Activated T-helper 1 cell treated with anti-CD3 and anti-CD28 coated beads, Interleukin-2, amount 50 U/mL, for 16 hours (primary cell): ENCODE results near the gene OXT.

ENCODE experiments used
- DNase-seq, 2 donors: peaks; one replicate each; pipeline ENCODE4 v3.0.0-alpha.2; 2020; ENCODE audit warnings: low read depth in 1 of 2, low spot score in 1 of 2

Gene OXT

GRCh38 chr20:3084283-3084985, 13.0 kb downstream of the OXT start, which contains the start of gene AVP:
AVP (minus strand) TSS chr20:3084724; CDS start chr20:3084674, 50 bp downstream.
- DNase-seq, result no peak

GRCh38 chr20:3084986-3085360, 13.6 kb downstream of the OXT start:
- DNase-seq, result no peak

- no peak for DNase-seq
Observed at GRCh38 chr20:3085571-3086072, 14.2 kb downstream of the OXT start.

GRCh38 chr20:3088031-3088430, 16.6 kb downstream of the OXT start:
- DNase-seq, result no peak

GRCh38 chr20:3090565-3090964, 19.1 kb downstream of the OXT start:
- DNase-seq, result no peak

- DNase-seq, result no peak
Observed at GRCh38 chr20:3092611-3093379, 21.4 kb downstream of the OXT start.

- DNase-seq, result no peak
Observed at GRCh38 chr20:3093861-3094361, 22.5 kb downstream of the OXT start.

- no peak for DNase-seq
Observed at GRCh38 chr20:3094848-3095629, 23.6 kb downstream of the OXT start.

GRCh38 chr20:3100480-3100879, 29.1 kb downstream of the OXT start:
- DNase-seq, result no peak

GRCh38 chr20:3101251-3101650, 29.8 kb downstream of the OXT start:
- no peak for DNase-seq

GRCh38 chr20:3101737-3102574, 30.5 kb downstream of the OXT start:
- DNase-seq, result no peak

- no peak for DNase-seq
Observed at GRCh38 chr20:3102575-3103368, 31.4 kb downstream of the OXT start.

GRCh38 chr20:3103369-3104032, 32.1 kb downstream of the OXT start:
- DNase-seq, result no peak

GRCh38 chr20:3105256-3106137, 34.1 kb downstream of the OXT start:
- no peak for DNase-seq

GRCh38 chr20:3106185-3106584, 34.8 kb downstream of the OXT start:
- DNase-seq, result no peak

GRCh38 chr20:3106658-3107463, 35.4 kb downstream of the OXT start:
- DNase-seq, result no peak

- DNase-seq, result no peak
Observed at GRCh38 chr20:3107464-3108025, 36.1 kb downstream of the OXT start.
